ENCODE measurements around the gene SAMD8.

DNA sequence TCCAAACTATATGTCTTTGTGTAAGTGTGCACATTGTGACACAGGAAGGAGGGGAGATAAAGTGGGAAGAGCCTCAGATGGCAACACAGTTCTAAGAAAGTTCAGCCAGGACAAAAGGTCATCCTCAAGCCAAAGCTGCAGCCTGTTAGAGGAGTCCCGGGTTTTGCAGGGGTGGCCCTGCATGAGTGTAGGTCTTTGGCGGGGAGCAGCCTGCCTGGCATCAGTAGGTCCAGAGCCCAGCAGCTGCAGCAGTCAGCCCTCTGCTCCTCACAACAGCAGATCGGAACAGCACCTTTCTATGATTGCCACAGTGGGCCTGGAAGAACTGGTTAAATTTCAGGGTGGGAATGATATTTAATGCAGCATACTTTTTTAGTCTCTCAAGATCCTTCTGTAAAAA, 85.6 kb downstream of the SAMD8 start:
- TF ChIP-seq POLR2AphosphoS5 (IDR thresholded peaks at IDR 0.05), result no peak
- TF ChIP-seq, protein P1, sequence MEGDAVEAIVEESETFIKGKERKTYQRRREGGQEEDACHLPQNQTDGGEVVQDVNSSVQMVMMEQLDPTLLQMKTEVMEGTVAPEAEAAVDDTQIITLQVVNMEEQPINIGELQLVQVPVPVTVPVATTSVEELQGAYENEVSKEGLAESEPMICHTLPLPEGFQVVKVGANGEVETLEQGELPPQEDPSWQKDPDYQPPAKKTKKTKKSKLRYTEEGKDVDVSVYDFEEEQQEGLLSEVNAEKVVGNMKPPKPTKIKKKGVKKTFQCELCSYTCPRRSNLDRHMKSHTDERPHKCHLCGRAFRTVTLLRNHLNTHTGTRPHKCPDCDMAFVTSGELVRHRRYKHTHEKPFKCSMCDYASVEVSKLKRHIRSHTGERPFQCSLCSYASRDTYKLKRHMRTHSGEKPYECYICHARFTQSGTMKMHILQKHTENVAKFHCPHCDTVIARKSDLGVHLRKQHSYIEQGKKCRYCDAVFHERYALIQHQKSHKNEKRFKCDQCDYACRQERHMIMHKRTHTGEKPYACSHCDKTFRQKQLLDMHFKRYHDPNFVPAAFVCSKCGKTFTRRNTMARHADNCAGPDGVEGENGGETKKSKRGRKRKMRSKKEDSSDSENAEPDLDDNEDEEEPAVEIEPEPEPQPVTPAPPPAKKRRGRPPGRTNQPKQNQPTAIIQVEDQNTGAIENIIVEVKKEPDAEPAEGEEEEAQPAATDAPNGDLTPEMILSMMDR (IDR thresholded peaks at IDR 0.05), result no peak

Measured in sigmoid colon (tissue), 4 donors.